CD4-positive, alpha-beta T cell (primary cell): ENCODE results near the gene AFAP1L1. TPM values are rescaled to one million over a fixed set of nuclear protein-coding genes. Genes with fewer than 3 reads are reported as not detected.

ENCODE experiments used
- ATAC-seq: fragments of 200-7000 bp; cut with Tn5 transposase; one replicate; pipeline ENCODE4 v1.10.0; 2022; ENCODE audit warnings: mild to moderate bottlenecking; ENCODE audit not compliant: poor library complexity
- CTCF ChIA-PET: fragments of 350-600 bp; sonication (Branson Sonifier 250); formaldehyde crosslinking; loops from one replicate; lab custom pipeline; 2021; ENCODE audit warnings: antibody characterized with exemption, inconsistent platforms; lab: Charles Lee
- POLR2A ChIA-PET: fragments of 350-600 bp; sonication (Branson Sonifier 250); formaldehyde crosslinking; loops from one replicate; lab custom pipeline; 2021; ENCODE audit warnings: antibody characterized with exemption, inconsistent platforms; lab: Charles Lee
- DNase-seq, 14 experiments: peaks; one replicate each; pipeline ENCODE4 v3.0.0-alpha.2; 2013 to 2020; ENCODE audit warnings: mixed read lengths in 2 of 14
- H3K27ac ChIP-seq, 2 donors: one replicate each; pipeline versions ENCODE4 v1.5.1 to v1.7.0; 2013; ENCODE audit warnings: low read length in 2 of 2, low read depth in 1 of 2, mild to moderate bottlenecking in 1 of 2
- H3K27me3 ChIP-seq, 2 experiments: 1 replicate in 1 of 2; 2 replicates in 1 of 2; pipeline versions ENCODE4 v1.6.1 to v1.7.0; 2013; ENCODE audit warnings: low read length in 2 of 2, control low read depth in 1 of 2, mild to moderate bottlenecking in 1 of 2, moderate library complexity in 1 of 2; ENCODE audit not compliant: insufficient read depth in 2 of 2, control insufficient read depth in 1 of 2
- H3K36me3 ChIP-seq: one replicate; pipeline ENCODE4 v1.6.1; 2013; ENCODE audit warnings: low read length, control low read depth; ENCODE audit not compliant: insufficient read depth
- H3K4me1 ChIP-seq: one replicate; pipeline ENCODE4 v1.6.1; 2013; ENCODE audit warnings: low read length, control low read depth; ENCODE audit not compliant: insufficient read depth
- H3K4me3 ChIP-seq: one replicate; pipeline ENCODE4 v1.5.1; 2013; ENCODE audit warnings: mild to moderate bottlenecking, low read length, moderate library complexity
- H3K9me3 ChIP-seq, 2 experiments: 1 replicate in 1 of 2; 2 replicates in 1 of 2; pipeline versions ENCODE4 v1.6.1 to v1.7.0; 2013; ENCODE audit warnings: low read length in 2 of 2, mild to moderate bottlenecking in 2 of 2, control low read depth in 1 of 2, moderate library complexity in 1 of 2; ENCODE audit not compliant: control insufficient read depth in 1 of 2, insufficient read depth in 1 of 2
- H3K27ac Mint-ChIP-seq: one replicate; pipeline ENCODE4 v1.8.0; 2020; ENCODE audit warnings: mixed read lengths
- H3K27me3 Mint-ChIP-seq: one replicate; pipeline ENCODE4 v1.8.0; 2021; ENCODE audit warnings: mixed read lengths
- H3K36me3 Mint-ChIP-seq: one replicate; pipeline ENCODE4 v1.8.0; 2021; ENCODE audit warnings: low read depth, mixed read lengths
- H3K4me1 Mint-ChIP-seq: one replicate; pipeline ENCODE4 v1.8.0; 2021; ENCODE audit warnings: low read depth, mixed read lengths
- H3K4me3 Mint-ChIP-seq: one replicate; pipeline ENCODE4 v1.8.0; 2020; ENCODE audit warnings: mild to moderate bottlenecking, mixed read lengths
- H3K9me3 Mint-ChIP-seq: one replicate; pipeline ENCODE4 v1.8.0; 2020; ENCODE audit warnings: mixed read lengths
- CTCF ChIP-seq: fragments of 200-600 bp; IDR thresholded peaks from one replicate; pipeline ENCODE4 v1.8.0; 2022; ENCODE audit warnings: antibody characterized with exemption, mild to moderate bottlenecking
- intact Hi-C, 2 experiments: fragments of 100-400 bp; cut with DNase I in 1 of 2; cut with micrococcal nuclease in 1 of 2; formaldehyde crosslinking; loops; one replicate each; pipeline versions ENCODE4 v1.15.1 to v1.9.0; 2023 to 2025; cut with DNase I, micrococcal nuclease
- total RNA-seq, 174 experiments: library from RNA in 2 of 174; stranded (reverse) in 2 of 174; gene quantifications; one replicate each; pipeline ENCODE4 v1.2.3 and lab custom pipeline; 2021 to 2026

Gene AFAP1L1
- total RNA-seq, 2 experiments from 2014 or later: 0.47 to 0.56 TPM

DNA sequence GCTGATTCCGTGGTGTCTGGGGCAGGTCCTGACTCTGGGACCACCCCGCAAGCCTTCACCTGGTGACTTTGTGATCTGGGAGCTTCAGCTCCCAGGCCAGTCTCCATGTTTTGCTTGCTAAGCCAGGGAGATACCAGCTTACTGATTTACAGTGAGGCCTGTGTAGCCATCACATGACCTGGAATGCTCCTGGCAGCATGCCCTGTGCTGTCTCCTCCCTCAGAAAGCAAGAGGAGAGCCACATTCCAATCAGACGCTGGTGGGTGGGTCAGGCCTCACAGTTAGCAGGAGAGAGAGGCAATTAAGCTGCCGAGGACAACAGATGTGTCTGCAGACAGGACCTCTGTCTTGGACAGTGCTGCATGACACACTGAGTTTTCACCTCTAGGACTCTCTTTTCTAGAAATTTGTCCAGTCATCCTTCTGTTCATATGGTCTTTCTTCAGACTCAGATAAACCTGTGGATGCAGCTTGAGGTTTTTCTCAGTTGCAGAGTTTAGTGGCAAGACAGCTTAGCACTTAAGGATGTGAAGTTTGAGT is 49.2 kb downstream of the AFAP1L1 start:
- H3K27ac ChIP-seq: no peak overlapping the region

GRCh38 chr5:149322518-149322917 is 50.9 kb downstream of the AFAP1L1 start:
- no peaks in the 10 kb centered on the region for H3K36me3 Mint-ChIP-seq
- H3K27me3 Mint-ChIP-seq: no peaks in the 10 kb centered on the region
- no peaks in the 10 kb centered on the region for H3K27me3 ChIP-seq
- peaks cover 2% of the 10 kb centered on the region for H3K4me1 ChIP-seq
- no peak overlapping the region for H3K27ac ChIP-seq
- no peak overlapping the region for H3K4me3 ChIP-seq
- intact Hi-C loops: no loop called here
- no peaks in the 10 kb centered on the region for H3K4me1 Mint-ChIP-seq
- H3K4me3 Mint-ChIP-seq: no peak overlapping the region
- no peaks in the 10 kb centered on the region for H3K36me3 ChIP-seq
- H3K27ac Mint-ChIP-seq: no peak overlapping the region
- ATAC-seq: no peak
- no peak for TF ChIP-seq CTCF
- POLR2A ChIA-PET: no interaction called here
- CTCF ChIA-PET: interaction anchor here (1.6 to 1.8 kb wide), 2 partner anchors 12 to 45 kb away, joined by 5 to 6 read pairs; no protein-coding TSS in a partner anchor
- peaks cover 2% of the 10 kb centered on the region for H3K9me3 Mint-ChIP-seq
- H3K9me3 ChIP-seq: peaks cover 0 to 6% of the 10 kb centered on the region in 2 experiments
- DNase-seq: no peak

More for the DNA sequence above, 49.2 kb downstream of the AFAP1L1 start:
- TF ChIP-seq CTCF: no peak
- CTCF ChIA-PET: interaction anchor here (0.7 to 3.0 kb wide), 3 partner anchors 45 to 51 kb away, joined by 4 to 11 read pairs (median 6); no protein-coding TSS in a partner anchor
- ATAC-seq (no peak), DNase-seq (no peak)
- intact Hi-C loops: loop anchor here in 1 of 2 experiments (2.0 kb wide), 1 partner anchor 20 kb away; no protein-coding TSS in a partner anchor
- Histone ChIP-seq H3K27me3 (no peaks in the 10 kb centered on the region), H3K4me1 (peaks cover 5% of the 10 kb centered on the region), H3K9me3 (peaks cover 0 to under 1% of the 10 kb centered on the region in 2 experiments), H3K36me3 (no peaks in the 10 kb centered on the region), H3K4me3 (no peak overlapping the region)
- peaks cover 2% of the 10 kb centered on the region for H3K9me3 Mint-ChIP-seq
- H3K36me3 Mint-ChIP-seq: no peaks in the 10 kb centered on the region
- POLR2A ChIA-PET: interaction anchor here (0.6 kb wide), 1 partner anchor 101 kb away, joined by 3 read pairs; no protein-coding TSS in a partner anchor
- H3K27ac Mint-ChIP-seq: no peak overlapping the region
- no peak overlapping the region for H3K4me3 Mint-ChIP-seq
- no peaks in the 10 kb centered on the region for H3K27me3 Mint-ChIP-seq
- peaks cover 6% of the 10 kb centered on the region for H3K4me1 Mint-ChIP-seq

- no peaks in the 10 kb centered on the region for H3K4me1 ChIP-seq
- no peak for TF ChIP-seq CTCF
- CTCF ChIA-PET: interaction anchor here (1.6 to 1.8 kb wide), 2 partner anchors 11 to 44 kb away, joined by 5 to 6 read pairs; no protein-coding TSS in a partner anchor
- H3K27ac Mint-ChIP-seq: no peak overlapping the region
- H3K9me3 ChIP-seq: peaks cover 0 to 6% of the 10 kb centered on the region in 2 experiments
- DNase-seq (no peak), ATAC-seq (no peak)
- no peak overlapping the region for H3K4me3 Mint-ChIP-seq
- H3K4me1 Mint-ChIP-seq: no peaks in the 10 kb centered on the region
- no peak overlapping the region for H3K27ac ChIP-seq
- H3K36me3 ChIP-seq: no peaks in the 10 kb centered on the region
- H3K36me3 Mint-ChIP-seq: no peaks in the 10 kb centered on the region
- POLR2A ChIA-PET: interaction anchor here (1.3 kb wide), 1 partner anchor 21 kb away, joined by 5 read pairs; no protein-coding TSS in a partner anchor
- no peak overlapping the region for H3K4me3 ChIP-seq
- no peaks in the 10 kb centered on the region for H3K27me3 Mint-ChIP-seq
- intact Hi-C loops: no loop called here
- H3K9me3 Mint-ChIP-seq: peaks cover 2% of the 10 kb centered on the region
- no peaks in the 10 kb centered on the region for H3K27me3 ChIP-seq
Observed at GRCh38 chr5:149323210-149323609, 51.6 kb downstream of the AFAP1L1 start.
